Erythroblast (primary cell): ENCODE measurements around the gene KCNN4.

Source experiments
- DNase-seq, 2 experiments: peaks; one replicate each; lab custom pipeline; 2025; lab: John Stamatoyannopoulos, UW
- GATA1 ChIP-seq: IDR thresholded peaks from 2 replicates; pipeline ENCODE4 v1.6.1; 2011; ENCODE audit warnings: low read depth, mild to moderate bottlenecking, control low read depth, low read length, moderate library complexity
- POLR2A ChIP-seq: IDR thresholded peaks from 2 replicates; pipeline ENCODE4 v1.6.1; 2011; ENCODE audit warnings: mild to moderate bottlenecking, low read length

The KCNN4 gene

GRCh38 chr19:43719378-43719868, 61.4 kb downstream of the KCNN4 start:
- DNase-seq, result no peak
- TF ChIP-seq POLR2A, result no peak
- TF ChIP-seq GATA1, result no peak

GRCh38 chr19:43718627-43719377, 62.0 kb downstream of the KCNN4 start:
- DNase-seq, result no peak
- no peak for TF ChIP-seq POLR2A
- TF ChIP-seq GATA1, result no peak
